GM12873 (cell line): Measurements from ENCODE around the gene SHOC2.

ENCODE experiments used
- CTCF ChIP-seq: IDR thresholded peaks from 2 replicates; pipeline ENCODE4 v1.5.1; 2012; ENCODE audit warnings: low read depth, mild to moderate bottlenecking, moderate library complexity, low read length, control low read depth; ENCODE audit not compliant: insufficient read depth; ENCODE audit errors: missing control alignments

The SHOC2 gene

DNA sequence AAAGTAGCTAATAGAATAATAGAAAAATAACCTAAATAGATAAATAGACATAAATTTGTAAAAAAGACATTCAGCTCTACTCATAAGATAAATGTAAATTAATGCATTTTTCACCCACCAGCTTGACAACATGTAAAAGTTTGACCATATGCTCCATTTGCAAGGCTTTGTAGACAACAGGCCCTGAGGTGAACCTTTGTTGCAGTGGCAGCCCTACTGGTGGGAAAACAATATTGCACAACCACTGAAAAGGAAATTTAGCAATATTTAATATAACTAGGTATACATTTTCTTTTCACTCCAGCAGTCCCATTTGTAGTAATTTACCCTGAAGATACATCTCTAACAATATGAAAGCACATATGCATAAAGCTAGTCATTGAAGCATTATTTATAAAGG, 118.5 kb downstream of the SHOC2 start:
- TF ChIP-seq CTCF: peak; percentile 35

DNA sequence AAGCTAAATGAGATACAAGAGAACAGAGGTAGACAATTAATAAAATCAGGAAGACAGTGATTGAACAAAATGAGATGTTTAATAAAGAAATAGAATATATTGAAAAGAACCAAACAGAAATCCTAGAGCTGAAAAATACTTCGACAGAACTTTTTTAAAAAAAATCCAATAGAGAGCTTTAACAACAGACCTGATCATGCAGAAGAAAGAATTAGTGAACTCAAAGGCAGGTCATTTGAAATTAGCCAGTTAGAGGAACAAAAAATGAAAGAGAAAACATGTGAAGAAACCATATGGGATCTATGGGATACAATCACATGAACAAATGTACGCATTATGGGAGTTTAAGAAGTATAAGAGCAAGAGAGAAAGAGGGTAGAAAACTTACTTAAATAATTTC, 120.1 kb downstream of the SHOC2 start:
- no peak for TF ChIP-seq CTCF

DNA sequence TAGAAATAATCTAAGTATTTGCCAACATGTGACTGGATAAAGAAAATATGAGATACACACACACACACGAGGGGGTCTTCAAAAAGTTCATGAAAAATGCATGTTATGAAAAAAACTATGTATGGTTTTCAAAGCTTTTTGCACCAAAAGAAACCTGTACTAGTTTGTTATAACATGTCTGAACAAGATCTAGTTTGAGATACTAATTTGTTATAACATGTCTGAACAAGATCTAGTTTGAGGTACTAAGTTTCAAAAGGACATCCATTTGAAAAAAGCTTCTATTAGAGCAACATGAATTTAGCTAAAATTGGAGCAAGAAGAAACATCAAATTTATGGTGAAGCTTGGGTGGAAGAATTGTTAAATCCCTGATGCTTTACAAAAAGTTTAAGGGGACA, 137.6 kb downstream of the SHOC2 start:
- no peak for TF ChIP-seq CTCF
